ENCODE results near the gene NRXN3.
"Not testable (repeated sequence)": the region's sequence is repeated elsewhere in the genome, so short reads cannot be mapped to it uniquely, and the experiment has no call there.

NRXN3 gene

DNA sequence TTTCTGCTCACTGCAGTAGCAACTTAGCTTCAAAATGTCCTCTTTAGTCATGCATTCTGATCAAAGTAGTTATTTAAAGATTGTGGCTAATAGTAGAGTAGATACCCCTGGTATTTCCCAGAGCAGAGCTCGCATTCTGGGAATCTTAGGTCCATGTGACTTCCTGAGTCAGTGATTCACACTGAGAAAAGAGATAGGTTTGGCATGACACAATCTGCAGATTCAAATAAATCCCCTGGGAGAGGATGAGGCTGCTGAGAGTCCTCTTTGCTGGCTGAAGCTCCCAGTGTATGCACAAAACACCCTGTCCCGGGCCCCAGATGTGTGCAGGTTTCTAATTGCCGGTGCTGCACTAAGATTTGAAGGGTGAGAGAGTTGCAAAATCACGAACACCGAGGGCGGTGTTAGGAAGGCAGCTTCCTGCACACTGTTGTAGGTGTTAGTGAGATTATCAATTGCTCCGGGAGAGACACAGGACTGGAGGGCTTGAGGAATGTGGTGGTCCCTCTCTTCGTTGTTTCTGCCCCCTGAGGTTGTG is 233.2 kb downstream of the NRXN3 start:
- no peak for DNase-seq (ENCODE audit: low read depth)

- no peak for DNase-seq (ENCODE audit: low read depth)
These were observed 235.1 kb downstream of the NRXN3 start for GRCh38 chr14:78405079-78405856.

- no peak for DNase-seq (ENCODE audit: low read depth)
These were observed 242.3 kb downstream of the NRXN3 start for GRCh38 chr14:78412475-78412874.

DNA sequence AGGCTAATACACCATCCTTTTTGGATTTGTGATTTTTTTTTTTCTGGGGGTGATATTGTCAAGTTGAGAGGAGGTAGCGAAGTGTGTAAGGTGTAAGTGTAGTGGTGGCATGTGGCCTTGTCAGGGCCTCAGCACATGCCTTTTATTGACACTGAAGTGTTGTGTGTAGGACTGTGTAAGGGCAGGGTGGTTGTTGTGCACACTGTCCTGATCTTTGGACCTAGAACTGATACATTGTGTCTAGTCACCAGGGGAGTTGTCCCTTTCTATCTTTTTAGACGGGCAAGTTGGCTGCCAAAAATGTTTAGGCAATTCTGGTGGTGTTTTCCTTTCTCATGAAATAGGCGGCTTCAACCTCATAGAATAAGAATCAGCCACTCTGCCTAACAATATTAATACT is 244.0 kb downstream of the NRXN3 start:
- no peak for DNase-seq (ENCODE audit: low read depth)

DNA sequence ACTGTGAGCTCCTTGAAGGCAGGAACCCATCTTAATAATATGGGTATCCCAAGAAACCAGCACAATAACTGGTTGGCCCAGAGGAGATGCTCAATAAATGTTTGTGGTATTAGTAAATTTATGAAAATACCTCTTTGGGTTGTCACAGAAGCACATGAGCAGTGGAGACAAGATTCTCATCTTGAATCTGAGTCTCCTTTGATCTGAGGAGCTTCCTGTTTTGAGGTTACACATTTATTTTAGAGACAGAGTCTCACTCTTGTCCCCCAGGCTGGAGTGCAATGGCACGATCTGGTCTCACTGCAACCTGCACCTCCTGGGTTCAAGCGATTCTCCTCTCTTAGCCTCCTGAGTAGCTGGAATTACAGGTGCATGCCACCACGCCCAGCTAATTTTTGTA is 247.4 kb downstream of the NRXN3 start:
- no peak for DNase-seq (ENCODE audit: low read depth)

- no peak for DNase-seq (ENCODE audit: low read depth)
These were observed 254.1 kb downstream of the NRXN3 start for GRCh38 chr14:78424311-78424710.

GRCh38 chr14:78425330-78425729 is 255.2 kb downstream of the NRXN3 start:
- DNase-seq (ENCODE audit: low read depth): no peak

DNA sequence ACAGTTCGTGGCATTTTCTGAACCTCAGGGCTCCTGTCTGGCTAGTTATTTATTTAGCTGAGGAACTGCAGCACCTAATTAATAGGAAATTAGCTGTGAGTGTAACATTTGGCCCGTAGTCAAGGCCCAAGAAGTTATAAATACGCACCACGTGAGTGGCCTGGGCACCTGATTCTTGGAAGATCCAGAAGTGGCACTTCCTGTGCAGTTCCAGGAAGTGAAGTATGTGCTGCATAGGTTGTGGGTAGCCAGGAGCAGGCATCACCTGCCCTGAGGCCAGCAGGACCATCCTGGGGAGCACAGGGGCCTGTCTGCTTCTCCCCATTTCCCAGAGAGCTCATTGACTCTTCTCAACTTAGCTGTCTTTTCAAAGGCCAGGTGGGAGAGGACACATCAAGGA is 255.6 kb downstream of the NRXN3 start:
- DNase-seq (ENCODE audit: low read depth): no peak

- no peak for DNase-seq (ENCODE audit: low read depth)
These were observed 261.9 kb downstream of the NRXN3 start for GRCh38 chr14:78432046-78432445.

GRCh38 chr14:78437448-78437847 is 267.3 kb downstream of the NRXN3 start:
- not testable (repeated sequence) for DNase-seq (ENCODE audit: low read depth)

DNA sequence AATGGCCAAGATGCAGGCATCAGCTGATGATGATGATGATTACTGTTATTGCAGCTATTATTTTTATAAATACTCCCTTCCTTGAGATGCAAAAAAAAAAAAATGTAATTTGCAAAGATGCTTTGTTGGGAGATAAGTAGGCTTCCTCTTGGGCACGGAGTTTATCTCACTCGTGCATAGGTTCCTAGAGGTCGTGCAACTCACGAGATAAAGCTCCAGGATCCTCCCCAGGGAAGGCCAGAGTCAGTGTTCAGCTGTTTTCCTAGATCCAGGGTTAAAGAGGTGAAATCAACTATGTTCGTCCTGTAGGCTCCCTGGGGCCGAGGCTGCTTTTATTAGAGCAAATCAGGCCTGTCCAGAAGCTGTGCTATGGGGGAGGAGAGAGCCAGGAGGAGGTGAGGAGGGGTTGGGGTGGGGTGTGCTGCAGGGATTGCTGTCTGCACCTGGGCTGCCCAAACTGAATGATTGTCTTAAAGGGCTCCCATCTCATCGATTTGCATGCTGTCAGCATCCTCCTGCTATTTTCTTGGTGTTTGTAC is 270.3 kb downstream of the NRXN3 start:
- DNase-seq (ENCODE audit: low read depth): no peak

- no peak for DNase-seq (ENCODE audit: low read depth)
These were observed 273.7 kb downstream of the NRXN3 start for GRCh38 chr14:78443834-78444233.

DNA sequence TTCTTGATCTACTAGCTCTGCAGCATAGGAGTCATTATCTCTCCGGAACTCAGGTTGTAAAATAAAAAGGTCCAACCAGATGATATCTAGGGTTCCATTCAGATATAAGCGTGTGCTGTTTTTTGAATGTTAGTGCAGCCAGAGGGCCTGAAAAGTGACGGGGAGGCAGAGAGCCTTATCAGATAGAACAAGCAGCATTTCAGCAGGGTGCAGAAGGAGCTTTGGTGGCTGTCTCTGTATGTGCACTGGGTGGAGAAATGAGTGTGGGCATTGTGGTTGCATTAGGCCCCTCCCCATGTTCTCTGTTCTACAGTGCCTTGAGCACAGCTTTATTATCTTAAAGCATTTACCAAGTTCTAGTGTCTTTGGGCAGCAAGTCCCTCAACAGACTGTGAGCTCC is 275.1 kb downstream of the NRXN3 start:
- DNase-seq (ENCODE audit: low read depth): no peak

GRCh38 chr14:78446807-78447206 is 276.6 kb downstream of the NRXN3 start:
- no peak for DNase-seq (ENCODE audit: low read depth)

DNA sequence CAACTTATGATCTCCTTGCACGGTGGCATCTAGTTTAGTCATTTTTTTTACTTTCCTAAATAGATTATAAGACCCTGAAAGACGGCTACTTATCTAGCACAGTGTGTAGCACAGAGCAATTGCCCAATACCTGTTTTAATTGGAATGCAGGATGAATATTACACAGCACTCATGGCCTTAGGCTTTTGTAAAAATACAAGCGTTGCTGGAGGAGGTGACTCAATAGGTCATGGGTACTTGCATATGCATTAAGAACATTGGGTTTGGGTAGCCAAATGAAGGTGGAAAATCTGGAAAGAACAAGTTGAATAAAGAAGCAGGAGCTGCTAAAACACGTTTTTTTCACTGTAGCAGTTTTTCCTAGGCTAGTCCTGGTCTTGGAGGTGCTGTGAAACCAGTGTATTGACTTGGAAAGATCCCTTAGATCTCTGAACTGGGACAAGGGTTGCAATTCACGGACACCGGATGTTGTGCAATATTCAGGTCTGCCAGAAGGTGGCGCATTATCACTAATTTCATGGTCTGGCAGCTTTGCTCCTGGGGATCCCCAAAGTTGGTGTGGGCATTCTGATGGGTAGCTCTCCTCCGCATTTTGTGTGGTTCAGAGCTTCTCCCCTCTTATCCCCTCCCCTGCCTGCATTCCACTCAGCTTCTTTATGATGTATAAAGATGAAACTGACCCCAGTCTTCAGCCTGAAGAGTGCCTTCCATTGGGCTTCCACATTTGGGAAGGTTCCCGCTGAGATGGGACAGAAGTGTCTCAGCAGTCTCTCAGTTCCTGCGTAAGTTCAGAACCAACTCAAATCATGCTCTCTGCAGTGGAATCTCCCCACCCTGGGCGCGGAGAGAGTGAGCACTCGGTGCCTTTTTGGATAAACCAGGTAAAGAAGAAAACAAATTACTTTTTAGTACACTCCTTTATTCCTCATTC is 278.3 kb downstream of the NRXN3 start:
- no peak for DNase-seq (ENCODE audit: low read depth)

- no peak for DNase-seq (ENCODE audit: low read depth)
These were observed 280.6 kb downstream of the NRXN3 start for GRCh38 chr14:78450669-78451318.

- DNase-seq (ENCODE audit: low read depth): no peak
These were observed 281.1 kb downstream of the NRXN3 start for GRCh38 chr14:78451319-78451695.

- DNase-seq (ENCODE audit: low read depth): no peak
These were observed 285.8 kb downstream of the NRXN3 start for GRCh38 chr14:78455896-78456435.

DNA sequence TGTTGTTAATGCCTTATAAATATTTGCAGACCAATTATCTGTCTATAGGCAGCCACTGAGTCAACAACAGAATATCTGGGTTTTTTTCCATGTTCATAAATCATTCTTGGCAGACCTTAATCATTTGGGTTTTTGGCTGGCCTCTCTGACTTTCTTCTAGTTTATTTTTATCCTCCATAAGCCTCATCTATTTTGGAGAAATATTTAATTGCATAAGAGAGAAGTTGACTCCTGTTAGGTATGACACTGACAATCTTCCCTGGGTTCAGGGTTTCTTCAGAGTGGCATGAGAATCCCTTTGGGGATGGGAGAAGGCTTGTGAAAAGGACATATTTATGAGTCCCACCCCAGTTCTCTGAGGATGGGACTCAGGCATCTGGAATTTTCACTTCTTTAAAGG is 299.8 kb downstream of the NRXN3 start:
- DNase-seq (ENCODE audit: low read depth): no peak

DNA sequence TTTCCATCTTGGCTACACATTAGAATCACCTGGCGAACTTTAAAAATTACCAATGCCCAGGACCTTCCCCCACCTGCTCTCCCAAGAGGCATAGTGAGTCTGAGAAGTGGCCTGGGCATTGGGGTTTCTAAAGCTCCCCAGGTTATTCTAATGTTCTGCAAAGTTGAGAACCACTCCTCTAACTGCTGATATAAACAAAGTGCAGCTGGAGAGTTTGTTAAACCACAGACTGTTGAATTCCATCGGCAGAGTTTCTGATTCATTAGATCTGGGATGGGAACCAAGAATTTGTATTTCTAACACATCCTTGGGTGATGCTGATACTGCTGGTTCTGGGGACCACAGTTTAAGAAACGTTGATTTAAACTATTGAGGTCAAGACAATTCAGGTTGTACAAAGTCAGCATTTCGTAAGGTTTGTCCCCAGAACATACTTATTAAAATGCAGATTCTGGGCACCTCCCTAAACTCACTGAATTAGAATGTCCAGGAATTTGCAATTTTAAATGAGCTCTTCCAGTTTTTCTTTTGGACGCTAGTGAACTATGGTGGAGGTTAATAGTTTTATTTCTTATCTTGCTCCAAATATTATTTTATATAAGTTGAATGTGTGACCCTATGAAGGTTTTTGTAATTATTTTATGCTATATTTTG is 309.1 kb downstream of the NRXN3 start:
- DNase-seq (ENCODE audit: low read depth): no peak

GRCh38 chr14:78484028-78484427 is 313.9 kb downstream of the NRXN3 start:
- no peak for DNase-seq (ENCODE audit: low read depth)

Data from stimulated activated CD8-positive, alpha-beta memory T cell treated with anti-CD3 and anti-CD28 coated beads, Interleukin-4, amount 100 ng/mL, for 24 hours (primary cell).